Activated T-cell treated with anti-CD3 and anti-CD28 coated beads for 1 hour (primary cell): ENCODE measurements around the gene MPPED1.

Experiments used
- DNase-seq: peaks from one replicate; pipeline ENCODE4 v3.0.0-alpha.2; 2020; ENCODE audit warnings: low read depth

The MPPED1 gene

GRCh38 chr22:43448048-43448447 is 36.2 kb downstream of the MPPED1 start:
- DNase-seq = no peak

DNA sequence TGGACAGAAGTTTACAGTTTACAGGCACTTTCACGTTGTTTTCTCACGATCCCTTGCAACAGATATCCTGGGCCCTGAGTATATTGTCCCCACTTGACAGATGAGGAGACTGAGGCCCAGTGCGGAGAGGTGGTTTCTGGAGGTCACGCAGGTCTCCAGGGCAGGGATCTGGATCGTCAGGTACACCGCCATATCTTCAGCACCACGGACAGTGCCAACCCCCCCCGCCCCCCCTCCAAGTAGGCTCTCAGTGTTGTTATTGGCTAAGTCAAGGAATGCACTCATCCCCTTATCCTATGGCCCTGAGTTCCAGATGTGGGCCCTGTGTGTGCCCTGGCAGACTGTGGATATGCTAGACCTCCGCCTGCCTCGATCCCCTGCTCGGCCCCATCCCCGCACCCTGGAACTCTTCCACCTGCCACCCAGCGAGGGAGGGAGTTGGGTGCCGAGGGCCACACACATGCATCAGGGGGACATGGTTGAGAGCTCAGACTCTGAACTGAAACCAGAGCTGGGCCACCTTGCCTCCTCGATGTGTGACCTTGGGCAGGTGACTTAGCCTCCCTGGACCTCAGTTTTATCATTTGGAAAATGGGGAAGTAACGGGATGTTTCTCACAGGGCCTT is 37.5 kb downstream of the MPPED1 start:
- DNase-seq = no peak

GRCh38 chr22:43449831-43450225 is 38.0 kb downstream of the MPPED1 start:
- no peak for DNase-seq

DNA sequence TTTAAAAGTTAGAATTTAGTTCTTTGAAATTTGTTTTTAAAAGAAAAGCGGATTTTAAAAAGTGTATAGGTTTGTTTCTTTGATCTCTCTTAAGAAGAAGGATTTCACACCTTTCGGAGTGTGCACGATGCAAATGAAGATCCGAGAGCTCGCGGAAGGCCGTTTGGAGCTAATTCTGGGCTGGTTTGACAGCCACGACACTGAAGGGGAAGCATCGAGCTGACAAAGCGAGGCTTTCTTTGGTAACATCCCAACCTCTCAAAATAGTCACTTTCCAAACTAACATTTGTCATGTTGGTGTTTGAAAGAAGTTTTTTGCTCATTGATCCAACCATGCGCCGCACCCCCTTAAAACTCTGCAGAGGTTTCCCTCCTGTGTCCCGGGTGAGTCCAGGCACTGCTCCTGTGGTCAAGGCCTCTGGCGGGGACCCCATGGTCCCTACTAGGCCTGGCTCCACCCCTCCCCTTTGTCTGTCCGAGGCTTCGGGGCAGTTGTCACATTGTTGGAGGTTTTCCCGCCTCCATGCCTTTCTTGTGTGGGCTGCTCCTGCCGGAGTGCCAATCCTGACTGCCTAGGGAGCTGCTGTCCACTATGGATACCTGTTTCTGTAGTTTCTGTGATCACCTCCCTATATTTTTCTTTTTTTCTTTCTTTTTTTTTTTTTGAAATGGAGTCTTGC is 39.7 kb downstream of the MPPED1 start:
- no peak for DNase-seq

GRCh38 chr22:43455846-43456245 is 44.0 kb downstream of the MPPED1 start:
- DNase-seq = no peak

DNA sequence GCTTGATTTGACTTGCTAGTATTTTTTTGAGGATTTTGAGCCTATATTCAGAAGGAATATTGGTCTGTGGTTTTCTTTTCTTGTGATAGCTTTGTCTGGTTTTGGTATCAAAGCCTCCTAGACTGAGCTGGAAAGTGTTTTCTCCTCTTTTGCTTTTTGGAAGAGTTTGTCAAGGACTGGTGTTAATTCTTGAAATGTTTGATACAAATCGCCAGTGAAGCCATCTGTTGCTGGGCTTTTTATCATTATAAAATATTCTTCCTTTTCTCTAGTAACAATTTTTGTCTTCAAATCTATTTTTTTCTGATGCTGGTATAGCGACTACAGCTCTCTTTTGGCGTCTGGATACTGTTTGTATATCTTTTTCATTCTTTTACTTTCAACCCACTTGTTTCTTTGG is 45.2 kb downstream of the MPPED1 start:
- no peak for DNase-seq

DNA sequence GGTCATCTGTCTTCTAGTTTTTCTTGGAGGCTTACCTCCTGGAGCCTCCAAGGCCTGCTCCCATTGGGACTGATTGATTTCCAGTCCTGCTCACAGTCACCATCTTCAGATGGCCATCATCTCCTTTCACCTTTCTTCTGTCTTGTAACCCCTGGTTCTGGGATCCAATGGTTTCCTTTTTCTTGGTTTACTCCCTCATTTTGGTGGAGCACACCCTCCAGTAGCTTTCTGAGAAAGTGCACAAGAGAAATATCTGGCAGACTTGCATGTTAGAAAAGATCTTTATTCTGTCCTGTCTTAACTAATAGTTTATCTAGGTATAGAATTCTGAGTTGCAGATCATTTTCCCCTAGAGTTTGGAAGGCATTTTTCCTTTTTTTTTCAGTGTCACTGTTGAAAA is 50.9 kb downstream of the MPPED1 start:
- DNase-seq = no peak

DNA sequence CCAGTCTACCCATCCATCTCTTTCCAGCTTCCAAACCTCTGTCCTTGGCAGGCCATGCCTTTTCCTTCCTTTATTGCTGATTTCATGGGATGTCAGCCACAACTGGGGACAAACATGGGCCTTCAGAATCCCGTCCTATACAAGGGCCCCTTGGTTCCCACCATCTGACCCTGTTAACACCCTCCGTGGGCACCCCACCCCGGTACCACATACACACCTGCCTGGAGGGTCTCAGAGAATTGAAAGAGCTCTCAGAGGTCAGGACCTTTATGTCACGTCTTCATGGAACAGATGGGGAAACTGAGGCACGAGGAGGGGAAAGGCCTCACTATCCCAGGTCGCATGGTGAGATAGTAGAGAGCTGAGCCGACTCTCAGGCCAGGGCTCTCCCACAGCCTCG is 53.0 kb downstream of the MPPED1 start:
- DNase-seq = no peak

- DNase-seq = no peak
These were observed 53.6 kb downstream of the MPPED1 start for GRCh38 chr22:43465291-43466015.

DNA sequence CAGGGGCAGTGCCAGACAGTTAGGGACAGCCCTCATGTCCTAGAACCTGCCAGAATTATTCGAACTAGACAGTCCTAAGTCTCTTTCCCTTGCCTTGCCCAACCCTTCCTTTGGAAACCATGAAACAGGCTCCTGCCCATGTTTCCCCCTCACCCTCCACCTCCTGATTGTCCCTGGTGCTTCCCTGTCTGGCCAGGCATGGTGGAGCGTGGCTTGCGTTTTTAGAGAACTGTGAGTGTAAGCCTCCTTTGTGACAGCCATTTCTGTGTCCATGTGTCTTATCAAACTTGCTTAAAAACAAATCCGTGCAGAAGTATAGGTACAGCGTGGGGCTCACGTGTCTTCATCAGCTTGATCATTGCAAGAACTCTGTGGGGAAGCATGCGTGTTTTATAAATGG is 54.9 kb downstream of the MPPED1 start:
- DNase-seq = no peak

DNA sequence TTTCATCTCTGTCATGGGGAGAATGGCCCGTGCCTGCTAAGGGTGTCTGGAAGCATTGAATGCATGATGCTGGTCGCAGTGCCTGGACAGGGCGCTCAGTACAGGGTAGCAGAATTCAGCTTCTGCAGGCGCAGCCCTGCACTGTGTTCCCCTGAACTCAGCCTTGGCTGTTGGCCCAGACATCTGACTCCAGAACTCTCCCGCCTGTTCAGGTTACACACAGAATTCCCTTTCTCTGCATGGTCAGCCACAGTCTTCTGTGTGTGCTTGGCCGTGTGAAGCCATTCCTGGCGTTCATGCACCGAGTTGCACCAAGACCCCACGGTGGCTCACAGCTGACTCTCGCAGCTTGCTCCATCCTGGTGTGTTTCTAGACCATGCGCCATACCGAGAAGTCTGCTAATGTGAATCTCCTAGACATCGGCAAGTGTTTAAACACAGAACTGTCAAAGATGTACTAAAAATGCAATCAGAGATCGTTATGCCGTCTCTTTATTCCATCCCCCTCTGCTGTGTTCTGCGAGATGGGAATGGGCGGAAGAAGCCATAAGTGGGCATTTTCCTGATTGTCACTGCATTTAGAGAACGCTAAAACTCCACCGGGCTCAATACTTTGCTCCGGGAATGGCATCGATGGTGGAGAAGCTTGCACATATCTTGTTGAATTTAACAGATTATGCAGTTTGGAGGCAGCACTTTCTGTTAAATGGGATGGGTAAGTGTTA is 55.6 kb downstream of the MPPED1 start:
- DNase-seq = no peak

DNA sequence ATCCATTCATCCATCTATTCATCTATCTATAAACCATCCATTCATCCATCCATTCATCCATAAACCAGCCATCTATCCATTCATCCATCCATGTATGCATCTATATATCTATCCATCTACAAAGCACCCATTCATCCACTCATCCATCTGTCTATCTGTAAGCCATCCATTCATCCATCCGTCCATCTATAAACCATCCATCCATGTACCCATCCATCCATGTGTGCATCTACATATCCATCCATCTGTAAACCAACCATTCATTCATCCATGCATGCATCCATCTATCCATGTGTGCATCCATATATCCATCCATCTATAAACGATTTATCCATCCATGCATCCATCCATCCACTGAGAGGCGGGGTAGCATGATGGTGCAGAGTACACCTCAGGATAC is 58.4 kb downstream of the MPPED1 start:
- no peak for DNase-seq

GRCh38 chr22:43470941-43471585 is 59.2 kb downstream of the MPPED1 start:
- DNase-seq = no peak

- DNase-seq = no peak
These were observed 59.9 kb downstream of the MPPED1 start for GRCh38 chr22:43471606-43472135.

- no peak for DNase-seq
These were observed 61.2 kb downstream of the MPPED1 start for GRCh38 chr22:43473031-43473430.

GRCh38 chr22:43473441-43473840 is 61.6 kb downstream of the MPPED1 start:
- no peak for DNase-seq

GRCh38 chr22:43474161-43475101 is 62.6 kb downstream of the MPPED1 start:
- no peak for DNase-seq

DNA sequence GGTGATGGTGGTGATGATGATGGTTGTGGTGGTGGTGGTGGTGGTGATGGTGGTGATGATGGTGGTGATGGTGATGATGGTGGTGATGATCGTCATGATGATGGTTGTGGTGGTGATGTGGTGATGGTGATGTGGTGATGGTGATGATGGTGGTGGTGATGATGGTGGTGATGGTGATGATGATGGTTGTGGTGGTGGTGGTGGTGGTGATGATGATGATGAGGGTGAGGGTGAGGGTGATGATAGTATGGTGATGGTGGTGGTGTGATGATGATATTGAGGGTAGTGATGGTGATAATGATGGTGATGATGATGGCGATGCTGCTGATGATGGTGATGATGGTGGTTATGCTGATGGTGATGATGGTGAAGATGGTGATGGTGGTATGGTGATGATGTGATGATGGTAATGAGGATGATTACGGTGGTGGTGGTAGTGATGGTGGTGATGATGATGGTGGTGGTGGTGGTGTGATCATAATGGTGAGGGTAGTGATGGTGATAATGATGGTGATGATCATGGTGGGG is 63.8 kb downstream of the MPPED1 start:
- no peak for DNase-seq

GRCh38 chr22:43476341-43476740 is 64.5 kb downstream of the MPPED1 start:
- DNase-seq = no peak
